AML-193 (cell line): ENCODE results near the gene MLLT1.

ENCODE experiments used
- DNase-seq, 2 experiments: peaks; one replicate each; lab custom pipeline; 2025; lab: John Stamatoyannopoulos, UW

The MLLT1 gene

GRCh38 chr19:6220385-6221191 lies 59.2 kb downstream of the MLLT1 start:
- no peak for DNase-seq

- DNase-seq = no peak
Measured at GRCh38 chr19:6219586-6220290, 60.0 kb downstream of the MLLT1 start.

GRCh38 chr19:6219147-6219525 lies 60.6 kb downstream of the MLLT1 start:
- DNase-seq = no peak

GRCh38 chr19:6218491-6219146 lies 61.2 kb downstream of the MLLT1 start:
- peak; percentile 22 to 30 for DNase-seq

- DNase-seq = no peak
Measured at GRCh38 chr19:6217752-6218334, 61.9 kb downstream of the MLLT1 start.

- no peak for DNase-seq
Measured at GRCh38 chr19:6216996-6217751, 62.6 kb downstream of the MLLT1 start.

- no peak for DNase-seq
Measured at GRCh38 chr19:6216236-6216995, 63.4 kb downstream of the MLLT1 start.

- no peak for DNase-seq
Measured at GRCh38 chr19:6215701-6216235, 64.0 kb downstream of the MLLT1 start.

GRCh38 chr19:6214881-6215541 lies 64.8 kb downstream of the MLLT1 start:
- DNase-seq = no peak

- no peak for DNase-seq
Measured at GRCh38 chr19:6213696-6214641, 65.8 kb downstream of the MLLT1 start.

GRCh38 chr19:6213266-6213595 lies 66.5 kb downstream of the MLLT1 start:
- no peak for DNase-seq

GRCh38 chr19:6212403-6213265 lies 67.1 kb downstream of the MLLT1 start:
- DNase-seq = no peak

GRCh38 chr19:6211632-6212402 lies 68.0 kb downstream of the MLLT1 start:
- DNase-seq = no peak

- DNase-seq = no peak
Measured at GRCh38 chr19:6210721-6211600, 68.8 kb downstream of the MLLT1 start.

GRCh38 chr19:6210091-6210490 lies 69.7 kb downstream of the MLLT1 start:
- no peak for DNase-seq

GRCh38 chr19:6209680-6210079 lies 70.1 kb downstream of the MLLT1 start:
- DNase-seq = no peak
